IMR-90 (cell line): ENCODE data around the gene CAMKMT.

Experiments used
- BHLHE40 ChIP-seq: fragments of 150-350 bp; IDR thresholded peaks from 2 replicates; pipeline ENCODE4 v1.6.1; 2016; ENCODE audit warnings: mild to moderate bottlenecking, low read depth, low read length
- CEBPB ChIP-seq: IDR thresholded peaks from 2 replicates; pipeline ENCODE4 v1.6.1; 2012; ENCODE audit warnings: low read depth, low read length, improper control_type of control experiment
- MAFK ChIP-seq: IDR thresholded peaks from 2 replicates; pipeline ENCODE4 v1.6.1; 2012; ENCODE audit warnings: low read depth, low read length, improper control_type of control experiment
- POLR2A ChIP-seq: IDR thresholded peaks from 2 replicates; pipeline ENCODE4 v1.6.1; 2012; ENCODE audit warnings: mild to moderate bottlenecking, low read depth, low read length
- RAD21 ChIP-seq: IDR thresholded peaks from 2 replicates; pipeline ENCODE4 v1.6.1; 2012; ENCODE audit warnings: low read length, improper control_type of control experiment
- RCOR1 ChIP-seq: IDR thresholded peaks from 2 replicates; pipeline ENCODE4 v1.6.1; 2012; ENCODE audit warnings: mild to moderate bottlenecking, low read length, improper control_type of control experiment; ENCODE audit not compliant: insufficient replicate concordance
- RFX5 ChIP-seq: IDR thresholded peaks from 2 replicates; pipeline ENCODE4 v1.8.0; 2012; ENCODE audit warnings: low read depth, mild to moderate bottlenecking, low read length, moderate library complexity
- SMC3 ChIP-seq: fragments of 150-350 bp; IDR thresholded peaks from 2 replicates; pipeline ENCODE4 v1.6.1; 2016; ENCODE audit warnings: low read depth, mild to moderate bottlenecking, antibody characterized with exemption, low read length, moderate library complexity
- TF ChIP-seq, protein P1 (sequence below): conservative IDR thresholded peaks from 2 replicates; pipeline ENCODE4 v1.5.1; 2012; ENCODE audit warnings: mild to moderate bottlenecking, low read depth, low read length, improper control_type of control experiment
- TF ChIP-seq, protein P2 (sequence below): fragments of 150-350 bp; IDR thresholded peaks from 2 replicates; pipeline ENCODE4 v1.6.1; 2016; ENCODE audit warnings: low read depth, mild to moderate bottlenecking, low read length, moderate library complexity, borderline replicate concordance
- TF ChIP-seq, protein P3 (sequence below): fragments of 150-350 bp; IDR thresholded peaks from 2 replicates; pipeline ENCODE4 v1.6.1; 2017; ENCODE audit warnings: mild to moderate bottlenecking, antibody characterized with exemption, low read length, low read depth

DNA sequence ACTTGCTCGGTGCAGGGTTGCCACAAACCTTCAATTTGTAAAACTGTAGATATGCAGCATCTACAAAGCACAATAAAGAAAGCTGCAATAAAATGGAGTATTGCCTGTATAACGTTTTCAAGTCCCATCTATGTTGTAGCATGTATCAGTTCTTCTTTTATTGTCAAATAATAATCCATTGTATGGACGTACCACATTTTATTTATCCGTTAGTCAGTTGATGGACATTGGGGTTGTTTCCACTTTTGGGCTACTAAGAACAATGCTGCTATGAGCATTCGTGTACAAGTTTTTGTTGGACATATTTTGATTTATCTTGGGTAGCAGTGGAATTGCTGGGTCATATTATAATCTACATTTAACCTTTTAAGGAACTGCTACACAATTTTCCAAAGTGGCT, 339.1 kb downstream of the CAMKMT start:
- TF ChIP-seq, protein P1, sequence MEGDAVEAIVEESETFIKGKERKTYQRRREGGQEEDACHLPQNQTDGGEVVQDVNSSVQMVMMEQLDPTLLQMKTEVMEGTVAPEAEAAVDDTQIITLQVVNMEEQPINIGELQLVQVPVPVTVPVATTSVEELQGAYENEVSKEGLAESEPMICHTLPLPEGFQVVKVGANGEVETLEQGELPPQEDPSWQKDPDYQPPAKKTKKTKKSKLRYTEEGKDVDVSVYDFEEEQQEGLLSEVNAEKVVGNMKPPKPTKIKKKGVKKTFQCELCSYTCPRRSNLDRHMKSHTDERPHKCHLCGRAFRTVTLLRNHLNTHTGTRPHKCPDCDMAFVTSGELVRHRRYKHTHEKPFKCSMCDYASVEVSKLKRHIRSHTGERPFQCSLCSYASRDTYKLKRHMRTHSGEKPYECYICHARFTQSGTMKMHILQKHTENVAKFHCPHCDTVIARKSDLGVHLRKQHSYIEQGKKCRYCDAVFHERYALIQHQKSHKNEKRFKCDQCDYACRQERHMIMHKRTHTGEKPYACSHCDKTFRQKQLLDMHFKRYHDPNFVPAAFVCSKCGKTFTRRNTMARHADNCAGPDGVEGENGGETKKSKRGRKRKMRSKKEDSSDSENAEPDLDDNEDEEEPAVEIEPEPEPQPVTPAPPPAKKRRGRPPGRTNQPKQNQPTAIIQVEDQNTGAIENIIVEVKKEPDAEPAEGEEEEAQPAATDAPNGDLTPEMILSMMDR, result no peak
- TF ChIP-seq POLR2A, result no peak
- no peak for TF ChIP-seq RAD21
- TF ChIP-seq SMC3, result no peak
- TF ChIP-seq CEBPB, result no peak
- TF ChIP-seq, protein P2, sequence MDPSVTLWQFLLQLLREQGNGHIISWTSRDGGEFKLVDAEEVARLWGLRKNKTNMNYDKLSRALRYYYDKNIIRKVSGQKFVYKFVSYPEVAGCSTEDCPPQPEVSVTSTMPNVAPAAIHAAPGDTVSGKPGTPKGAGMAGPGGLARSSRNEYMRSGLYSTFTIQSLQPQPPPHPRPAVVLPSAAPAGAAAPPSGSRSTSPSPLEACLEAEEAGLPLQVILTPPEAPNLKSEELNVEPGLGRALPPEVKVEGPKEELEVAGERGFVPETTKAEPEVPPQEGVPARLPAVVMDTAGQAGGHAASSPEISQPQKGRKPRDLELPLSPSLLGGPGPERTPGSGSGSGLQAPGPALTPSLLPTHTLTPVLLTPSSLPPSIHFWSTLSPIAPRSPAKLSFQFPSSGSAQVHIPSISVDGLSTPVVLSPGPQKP, result no peak
- TF ChIP-seq RCOR1, result no peak
- no peak for TF ChIP-seq MAFK
- TF ChIP-seq RFX5, result no peak
- TF ChIP-seq, protein P3, sequence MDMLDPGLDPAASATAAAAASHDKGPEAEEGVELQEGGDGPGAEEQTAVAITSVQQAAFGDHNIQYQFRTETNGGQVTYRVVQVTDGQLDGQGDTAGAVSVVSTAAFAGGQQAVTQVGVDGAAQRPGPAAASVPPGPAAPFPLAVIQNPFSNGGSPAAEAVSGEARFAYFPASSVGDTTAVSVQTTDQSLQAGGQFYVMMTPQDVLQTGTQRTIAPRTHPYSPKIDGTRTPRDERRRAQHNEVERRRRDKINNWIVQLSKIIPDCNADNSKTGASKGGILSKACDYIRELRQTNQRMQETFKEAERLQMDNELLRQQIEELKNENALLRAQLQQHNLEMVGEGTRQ, result no peak
- TF ChIP-seq BHLHE40, result no peak
